Measurements from ENCODE around the gene VWA3B.
"Not testable (repeated sequence)": the region's sequence is repeated elsewhere in the genome, so short reads cannot be mapped to it uniquely, and the experiment has no call there.

VWA3B gene

DNA sequence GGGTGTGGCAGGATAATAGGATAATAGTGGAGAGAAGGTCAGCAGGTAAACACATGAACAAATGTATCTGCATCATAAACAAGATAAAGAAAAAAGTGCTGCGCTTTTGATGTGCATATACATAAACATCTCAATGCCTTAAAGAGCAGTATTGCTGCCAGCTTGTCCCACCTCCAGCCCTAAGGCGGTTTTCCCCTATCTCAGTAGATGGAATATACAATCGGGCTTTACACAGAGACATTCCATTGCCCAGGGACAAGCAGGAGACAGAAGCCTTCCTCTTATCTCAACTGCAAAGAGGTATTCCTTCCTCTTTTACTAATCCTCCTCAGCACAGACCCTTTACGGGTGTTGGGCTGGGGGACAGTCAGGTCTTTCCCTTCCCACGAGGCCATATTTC lies 43.1 kb downstream of the VWA3B start:
- in situ Hi-C loops (cut with MboI; ENCODE audit: low sequenced_read_pairs) = not testable (repeated sequence)

DNA sequence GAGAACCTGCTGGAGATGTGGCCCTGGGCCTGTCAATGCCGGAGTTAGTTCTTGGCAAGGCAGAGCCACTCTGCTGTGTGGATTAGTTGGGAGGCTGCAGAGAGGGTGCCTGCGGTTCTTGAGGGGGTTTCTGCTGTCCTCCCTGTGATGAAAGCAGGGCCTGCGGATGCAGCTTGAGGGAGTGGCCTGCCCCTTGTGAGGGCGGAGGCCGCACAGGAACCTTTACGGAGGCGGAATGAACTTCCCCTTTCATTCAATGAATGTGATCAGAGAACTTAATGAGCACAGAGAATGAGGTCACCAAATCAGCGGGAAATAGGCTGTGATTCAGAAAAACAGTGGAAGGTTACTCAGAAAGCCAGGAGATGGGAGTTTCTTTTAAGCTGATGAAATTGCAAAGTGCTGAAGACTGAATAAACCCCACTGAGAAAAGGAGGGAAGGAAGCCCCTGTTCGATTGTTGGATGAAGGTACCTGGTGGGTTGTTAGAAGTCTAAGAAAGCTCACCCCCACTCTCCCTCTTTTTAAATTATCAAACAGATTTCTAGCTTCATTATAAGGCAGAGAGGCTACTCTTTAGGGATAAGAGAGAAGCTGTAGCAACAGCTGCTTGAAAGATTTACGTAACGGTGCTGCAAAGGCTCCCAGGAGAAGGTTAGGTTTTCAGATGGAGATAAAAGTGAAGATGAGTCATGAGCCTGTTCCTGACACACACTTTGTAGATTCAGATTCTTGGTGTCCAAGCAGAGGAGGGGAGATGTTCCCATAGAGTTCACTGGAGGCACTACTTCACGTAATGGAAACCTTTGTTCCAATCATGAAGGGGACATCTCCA lies 47.4 kb downstream of the VWA3B start:
- in situ Hi-C loops (cut with MboI; ENCODE audit: low sequenced_read_pairs) = no loop called here

DNA sequence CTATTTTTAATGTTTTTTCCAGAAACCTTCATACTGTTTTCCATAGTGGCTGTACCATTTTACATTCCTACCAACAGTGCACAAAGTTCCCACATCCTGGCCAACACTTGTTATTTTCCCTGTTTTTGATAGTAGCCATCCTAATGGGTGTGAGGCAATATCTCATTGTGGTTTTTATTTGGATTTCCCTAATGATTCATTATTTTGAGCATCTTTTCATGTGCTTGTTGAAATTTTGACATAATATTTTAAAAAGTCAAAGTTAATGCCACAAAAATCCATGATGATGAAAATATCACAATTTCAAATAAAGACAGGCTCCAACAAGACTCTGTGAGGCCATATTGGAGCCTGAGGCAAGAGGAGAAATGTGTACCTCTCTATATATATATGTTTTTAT lies 50.2 kb downstream of the VWA3B start:
- in situ Hi-C loops (cut with MboI; ENCODE audit: low sequenced_read_pairs) = no loop called here

DNA sequence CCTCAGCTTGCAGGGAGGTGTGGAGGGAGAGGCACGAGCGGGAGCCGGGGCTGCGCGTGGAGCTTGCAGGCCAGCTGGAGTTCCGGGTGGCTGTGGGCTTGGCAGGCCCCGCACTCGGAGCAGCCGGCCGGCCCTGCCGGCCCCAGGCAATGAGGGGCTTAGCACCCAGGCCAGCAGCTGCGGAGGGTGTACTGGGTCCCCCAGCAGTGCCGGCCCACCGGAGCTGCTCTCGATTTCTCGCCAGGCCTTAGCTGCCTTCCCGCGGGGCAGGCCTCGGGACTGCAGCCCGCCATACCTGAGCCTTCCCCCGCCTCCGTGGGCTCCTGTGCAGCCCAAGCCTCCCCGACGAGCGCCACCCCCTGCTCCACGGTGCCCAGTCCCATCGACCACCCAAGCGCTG lies 52.0 kb downstream of the VWA3B start:
- in situ Hi-C loops (cut with MboI; ENCODE audit: low sequenced_read_pairs) = not testable (repeated sequence)

DNA sequence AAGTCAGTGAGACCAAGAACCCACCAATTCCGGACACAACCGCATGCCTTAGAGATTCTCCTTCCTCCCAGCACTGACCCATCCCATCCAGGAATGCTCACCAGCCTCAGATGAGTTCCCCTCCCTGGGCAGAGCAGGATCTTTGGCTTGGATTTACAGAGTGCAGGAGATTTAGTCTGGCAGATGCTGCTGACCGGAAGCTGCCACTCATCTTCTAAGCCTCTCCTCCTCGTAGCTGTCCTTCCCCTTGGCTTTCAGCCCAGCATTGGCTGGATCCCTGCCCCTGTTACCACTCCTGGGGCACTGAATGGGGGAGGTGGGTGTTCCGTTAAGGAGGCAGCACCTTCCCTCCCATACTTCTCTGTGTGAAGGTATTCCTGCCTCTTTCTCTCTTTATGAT lies 53.2 kb downstream of the VWA3B start:
- in situ Hi-C loops (cut with MboI; ENCODE audit: low sequenced_read_pairs) = no loop called here

DNA sequence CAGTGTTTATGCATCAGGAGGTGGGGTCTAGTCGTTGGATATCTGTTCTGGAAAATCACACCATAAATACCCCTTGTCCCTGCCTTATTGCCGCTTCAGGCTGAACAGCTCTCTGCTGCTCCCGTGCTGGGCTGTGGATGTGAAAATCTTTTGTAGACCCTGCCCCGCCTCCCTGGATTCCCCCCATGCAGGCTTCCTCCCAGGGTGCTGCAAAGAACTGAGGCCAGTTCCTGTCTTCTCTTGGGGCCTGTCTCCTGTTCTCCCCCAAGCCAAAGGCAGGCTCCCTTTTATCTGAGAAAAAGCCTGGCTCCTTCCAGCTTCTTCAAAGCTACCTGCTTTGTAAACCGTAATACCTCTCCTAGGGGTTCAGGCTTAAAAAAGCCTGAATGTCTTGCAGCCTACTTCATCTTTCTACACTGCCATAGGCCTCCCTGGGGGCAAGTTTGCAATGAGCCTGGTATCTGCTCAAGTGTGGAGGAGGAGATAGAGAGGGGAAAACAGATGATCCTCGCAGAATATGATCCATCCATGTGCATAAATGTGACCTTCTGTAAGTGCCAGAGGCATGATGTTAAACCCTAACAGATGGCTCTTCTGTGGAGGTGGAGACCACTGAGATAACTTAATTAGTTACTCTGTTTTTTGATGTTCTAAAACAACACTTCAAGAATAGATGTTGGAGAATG lies 55.3 kb downstream of the VWA3B start:
- in situ Hi-C loops (cut with MboI; ENCODE audit: low sequenced_read_pairs) = no loop called here

DNA sequence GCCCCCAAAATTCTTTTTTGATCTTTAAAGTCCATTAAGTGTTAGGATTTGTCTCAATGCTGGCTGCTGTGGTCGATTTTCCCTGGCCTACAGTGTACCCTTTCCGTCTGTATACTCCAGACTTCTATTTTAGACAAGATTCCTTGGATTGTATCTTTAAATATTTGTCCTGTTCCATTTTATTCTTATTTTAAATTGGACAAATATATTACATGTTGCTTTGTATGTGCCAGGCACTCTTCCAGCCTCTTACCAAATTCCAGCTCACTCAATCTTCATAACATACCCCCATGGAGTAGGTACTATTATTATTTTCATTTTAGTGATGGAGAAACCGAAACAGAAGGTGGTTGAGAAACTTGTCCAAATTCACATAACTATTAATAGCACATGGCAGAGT lies 58.1 kb downstream of the VWA3B start:
- in situ Hi-C loops (cut with MboI; ENCODE audit: low sequenced_read_pairs) = no loop called here

DNA sequence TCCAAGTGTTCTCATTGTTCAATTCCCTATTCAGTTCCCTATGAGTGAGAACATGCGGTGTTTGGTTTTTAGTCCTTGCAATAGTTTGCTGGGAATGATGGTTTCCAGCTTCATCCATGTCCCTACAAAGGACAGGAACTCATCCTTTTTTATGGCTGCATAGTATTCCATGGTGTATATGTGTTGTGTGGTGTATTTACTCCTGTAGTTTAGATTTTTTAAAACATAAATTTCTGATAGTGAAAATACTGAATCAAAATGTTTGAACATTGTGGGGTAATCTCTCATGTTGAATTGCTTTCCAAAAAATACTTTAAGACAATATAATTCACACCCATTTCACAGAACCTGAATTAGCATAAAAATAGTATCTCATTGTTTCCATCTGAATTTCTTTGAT lies 60.9 kb downstream of the VWA3B start:
- in situ Hi-C loops (cut with MboI; ENCODE audit: low sequenced_read_pairs) = not testable (repeated sequence)

DNA sequence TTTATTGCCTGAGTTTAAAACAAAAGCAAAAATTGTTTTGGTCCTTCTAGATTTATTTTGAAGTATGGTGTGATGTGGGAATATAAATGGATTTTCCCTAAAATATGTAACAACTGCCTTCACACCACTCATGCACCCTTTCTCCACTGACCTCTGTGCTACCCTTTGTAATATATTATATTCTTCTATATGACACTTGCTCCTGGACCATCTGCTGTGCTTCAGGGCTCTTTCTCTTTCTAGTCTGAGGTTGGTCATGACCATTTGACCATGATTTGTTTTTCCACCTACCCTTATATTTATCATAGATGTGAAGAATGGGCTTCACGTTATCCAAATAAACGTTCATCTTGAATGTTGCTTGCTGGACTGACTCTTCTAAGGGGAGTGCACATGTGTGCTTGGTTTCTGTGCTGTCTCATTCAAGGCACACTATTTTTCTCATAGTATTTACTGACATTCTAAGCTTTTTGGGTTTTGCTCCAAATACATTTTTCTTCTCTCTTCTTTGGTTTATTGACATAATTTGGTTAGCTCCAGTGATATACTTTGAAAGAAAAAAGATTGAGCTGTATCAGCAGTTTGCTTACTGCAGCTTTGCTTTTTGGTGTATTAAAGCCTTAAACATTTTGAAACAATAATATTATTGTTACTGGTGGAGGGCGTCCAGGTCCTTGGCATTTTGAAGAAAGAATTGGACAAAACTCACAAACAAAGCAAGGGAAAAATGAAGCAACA lies 61.8 kb downstream of the VWA3B start:
- in situ Hi-C loops (cut with MboI; ENCODE audit: low sequenced_read_pairs) = no loop called here

DNA sequence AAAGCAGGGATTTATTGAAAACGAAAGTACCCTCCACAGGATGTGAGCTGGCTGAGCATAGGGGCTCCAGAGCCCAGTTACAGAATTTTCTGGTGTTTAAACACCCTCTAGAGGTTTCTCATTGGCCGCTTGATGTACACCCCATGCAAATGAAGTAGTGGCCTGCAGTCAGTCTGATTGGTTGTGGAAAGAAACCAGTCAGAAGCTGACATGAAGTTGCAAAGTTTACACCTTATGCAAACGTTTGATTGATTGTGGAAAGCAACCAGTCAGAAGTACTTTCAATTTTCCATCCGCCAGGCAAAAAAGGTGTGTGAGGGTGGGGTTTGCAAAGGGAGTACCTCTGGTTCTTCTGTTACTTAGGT lies 62.3 kb downstream of the VWA3B start:
- in situ Hi-C loops (cut with MboI; ENCODE audit: low sequenced_read_pairs) = no loop called here

DNA sequence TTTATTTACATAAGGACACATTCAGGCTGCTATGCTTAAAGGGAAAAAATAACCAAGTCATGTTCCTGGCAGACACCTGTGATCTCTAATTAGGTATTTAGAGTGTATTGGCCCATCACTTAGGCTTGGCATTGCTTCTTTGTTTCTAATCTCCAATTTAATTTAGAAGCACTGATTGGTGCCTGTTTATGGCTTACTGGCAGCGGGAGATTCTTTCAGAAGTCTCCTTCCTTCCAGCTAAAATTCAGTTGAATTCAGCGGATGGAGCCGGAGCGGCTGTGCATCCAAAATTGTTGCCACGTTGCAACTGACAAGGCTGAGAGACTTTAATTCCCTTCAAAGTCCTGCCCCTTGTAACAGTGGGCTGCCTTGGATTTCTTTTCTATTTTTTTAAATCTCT lies 66.5 kb downstream of the VWA3B start:
- in situ Hi-C loops (cut with MboI; ENCODE audit: low sequenced_read_pairs) = no loop called here

DNA sequence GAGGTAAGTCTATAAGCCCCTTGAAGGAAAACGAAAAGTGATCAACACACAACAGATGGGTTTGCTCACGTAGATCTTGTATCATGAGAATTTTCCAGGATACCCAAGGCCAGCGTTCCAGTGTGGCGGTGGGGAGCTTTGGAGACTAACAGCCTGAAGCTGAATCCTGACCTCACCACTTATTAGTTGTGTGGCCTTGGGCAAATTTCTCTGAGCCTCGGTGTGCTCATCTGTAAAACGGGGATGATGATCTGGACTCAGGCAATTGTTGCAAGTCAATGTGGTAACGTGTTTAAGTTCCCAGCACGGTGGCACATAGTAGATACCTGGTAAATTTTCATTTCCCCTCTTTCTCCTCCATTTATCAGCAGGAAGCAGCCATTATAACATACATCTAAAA lies 68.3 kb downstream of the VWA3B start:
- in situ Hi-C loops (cut with MboI; ENCODE audit: low sequenced_read_pairs) = no loop called here

DNA sequence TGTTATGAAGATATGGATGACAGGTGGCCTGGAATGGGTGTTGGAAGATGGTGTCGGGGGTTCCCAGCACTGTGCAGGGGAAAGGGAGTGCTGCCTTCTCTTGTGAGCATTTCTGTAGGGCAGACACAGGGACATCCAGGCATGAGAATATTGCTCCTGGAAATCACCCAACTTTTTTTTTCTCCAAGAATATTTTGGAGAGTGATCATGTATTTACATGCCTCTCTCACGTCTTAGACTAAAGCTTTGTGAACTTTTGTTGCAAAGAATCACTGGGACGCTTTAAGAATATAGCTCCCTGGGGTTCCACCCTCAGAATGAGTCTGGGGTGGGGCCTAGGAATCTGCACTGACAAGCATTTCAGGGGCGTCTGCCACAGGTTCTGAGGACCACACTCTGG lies 68.7 kb downstream of the VWA3B start:
- in situ Hi-C loops (cut with MboI; ENCODE audit: low sequenced_read_pairs) = no loop called here

DNA sequence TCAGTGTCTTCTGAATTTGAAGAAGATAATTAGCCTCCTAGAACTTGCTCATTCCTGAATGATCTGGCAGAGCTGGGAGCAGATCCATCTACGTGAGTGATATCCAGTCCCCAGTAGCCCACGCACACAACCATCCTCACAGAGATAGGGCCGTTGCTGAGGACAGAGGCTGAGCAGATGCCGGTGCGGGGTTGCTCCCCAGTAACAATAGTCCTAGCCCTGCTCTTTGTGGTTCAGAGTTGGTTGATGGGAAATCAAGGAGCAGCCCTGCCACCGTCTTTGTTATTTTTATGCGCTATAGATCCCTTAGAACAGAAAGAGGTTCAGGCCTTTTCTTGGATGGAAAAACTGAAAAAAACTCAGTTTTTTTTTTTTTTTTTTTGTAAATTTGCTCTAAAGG lies 69.3 kb downstream of the VWA3B start:
- in situ Hi-C loops (cut with MboI; ENCODE audit: low sequenced_read_pairs) = no loop called here

DNA sequence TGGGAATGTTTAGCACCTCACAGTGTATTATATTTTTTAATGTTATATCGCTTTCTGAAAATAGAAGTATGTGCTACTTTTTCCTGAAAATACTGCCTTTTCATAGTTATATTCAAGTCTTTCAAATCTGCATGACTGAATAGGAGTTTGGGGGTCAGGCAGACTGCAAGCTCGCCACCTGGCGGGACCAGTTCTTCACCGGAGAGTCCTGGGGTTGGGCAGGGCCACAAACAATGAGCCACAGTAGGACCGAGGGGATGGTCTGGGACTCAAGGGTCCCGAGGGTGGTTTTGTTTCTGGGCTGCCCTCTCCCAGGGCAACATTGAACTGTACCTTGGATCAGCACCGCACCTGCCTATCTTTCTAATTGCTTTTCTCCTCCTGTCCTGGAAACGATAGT lies 70.6 kb downstream of the VWA3B start:
- in situ Hi-C loops (cut with MboI; ENCODE audit: low sequenced_read_pairs) = no loop called here

DNA sequence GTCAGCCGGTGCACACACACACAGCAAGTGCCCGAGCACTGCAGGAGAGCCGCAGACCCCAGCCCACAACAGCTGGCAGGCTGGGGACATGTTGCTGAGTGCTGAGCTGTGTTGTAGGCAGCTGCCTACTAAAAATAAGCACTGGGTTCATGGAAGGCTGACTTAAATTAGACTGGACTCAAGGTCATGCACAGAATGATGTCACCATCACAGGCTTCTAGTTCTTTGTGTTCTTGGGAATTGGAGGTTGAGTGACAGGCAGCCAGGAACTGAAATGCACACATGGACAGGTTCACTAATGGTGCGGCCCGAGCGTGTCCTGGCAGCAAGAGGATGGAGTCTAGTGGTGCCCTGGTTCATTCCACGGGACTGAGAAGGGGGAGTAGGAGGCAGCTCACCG lies 71.3 kb downstream of the VWA3B start:
- in situ Hi-C loops (cut with MboI; ENCODE audit: low sequenced_read_pairs) = no loop called here

DNA sequence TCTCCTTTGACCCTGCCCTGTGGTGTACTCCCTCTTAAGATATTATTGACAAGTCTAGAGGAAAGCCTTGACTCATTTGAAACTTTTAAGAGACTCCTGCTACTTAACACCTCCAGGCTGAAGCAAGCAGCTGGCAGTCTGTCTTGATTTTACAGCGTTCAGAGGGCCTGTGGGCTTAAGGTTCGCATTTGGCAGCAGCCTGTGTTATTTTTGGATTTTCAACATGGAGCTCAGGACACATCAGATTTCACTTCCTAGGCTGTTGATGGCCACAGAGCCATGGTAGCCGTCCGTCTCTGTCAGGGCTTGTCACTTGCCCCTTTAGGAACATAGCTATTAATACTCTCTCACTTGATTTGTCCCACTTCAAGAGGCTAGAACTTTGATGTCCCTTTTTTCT lies 73.6 kb downstream of the VWA3B start:
- in situ Hi-C loops (cut with MboI; ENCODE audit: low sequenced_read_pairs) = no loop called here

DNA sequence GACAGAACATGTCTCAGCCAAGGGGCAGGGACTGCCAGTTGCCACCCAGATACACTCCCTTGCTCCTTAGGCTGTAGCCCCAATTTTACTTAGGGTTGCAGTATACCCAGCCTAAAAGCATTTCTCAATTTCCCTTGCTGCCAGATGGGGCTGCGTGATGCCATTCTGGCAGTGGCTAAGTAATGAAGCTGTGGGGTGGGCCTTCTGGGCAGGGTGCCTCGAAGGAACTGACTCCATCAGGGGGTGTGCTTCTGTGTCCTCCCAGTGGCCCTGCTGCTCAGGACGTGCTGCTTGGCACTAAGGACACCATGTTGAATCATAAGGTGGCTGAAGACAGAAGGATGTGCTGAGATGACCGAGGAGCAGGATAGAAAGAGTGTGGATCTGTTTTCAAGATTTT lies 74.2 kb downstream of the VWA3B start:
- in situ Hi-C loops (cut with MboI; ENCODE audit: low sequenced_read_pairs) = no loop called here

DNA sequence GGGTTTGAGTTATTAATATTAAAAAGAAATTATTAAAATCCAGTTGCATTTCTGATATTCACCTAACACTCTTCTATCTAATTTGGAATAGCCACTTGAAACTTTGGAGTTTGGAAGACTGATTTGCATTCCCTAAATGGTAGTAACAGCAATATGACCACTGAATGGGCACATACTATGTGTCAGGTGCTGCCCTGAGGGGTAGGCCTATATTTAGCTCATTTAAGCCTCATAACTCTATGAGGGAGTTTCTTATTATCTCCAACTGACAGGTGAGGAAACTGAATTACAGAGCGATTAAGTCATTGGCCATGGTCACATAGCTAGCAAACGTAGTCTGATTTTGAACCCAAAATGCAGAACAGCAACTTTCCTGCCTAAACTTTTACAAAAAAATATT lies 77.3 kb downstream of the VWA3B start:
- in situ Hi-C loops (cut with MboI; ENCODE audit: low sequenced_read_pairs) = no loop called here

DNA sequence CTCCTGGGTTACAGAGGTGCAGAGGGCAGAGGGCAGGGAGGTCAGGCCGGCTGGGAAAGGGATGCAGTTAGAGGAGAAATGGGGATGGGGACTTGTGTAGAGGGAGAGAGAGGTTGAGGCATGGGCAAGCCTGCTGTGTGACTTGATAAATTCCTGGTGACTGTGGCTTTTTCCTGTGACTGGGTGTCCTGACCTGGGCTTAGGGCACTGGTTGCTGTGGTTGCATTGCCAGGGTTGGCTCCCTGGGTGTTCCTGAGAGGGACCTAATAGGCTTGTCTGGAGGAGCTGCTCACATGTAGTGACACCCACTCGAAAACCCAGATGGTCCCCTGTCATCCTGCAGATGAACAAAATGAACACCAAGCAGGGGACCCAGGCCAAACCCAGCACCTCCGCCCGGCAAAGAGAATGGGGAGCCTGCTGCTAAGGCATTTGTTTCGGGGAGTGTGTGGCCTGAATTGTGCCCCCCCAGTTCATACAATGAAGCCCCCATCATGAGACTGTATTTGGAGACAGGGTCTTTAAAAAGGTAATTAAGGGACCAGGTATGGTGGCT lies 78.6 kb downstream of the VWA3B start:
- in situ Hi-C loops (cut with MboI; ENCODE audit: low sequenced_read_pairs) = no loop called here

DNA sequence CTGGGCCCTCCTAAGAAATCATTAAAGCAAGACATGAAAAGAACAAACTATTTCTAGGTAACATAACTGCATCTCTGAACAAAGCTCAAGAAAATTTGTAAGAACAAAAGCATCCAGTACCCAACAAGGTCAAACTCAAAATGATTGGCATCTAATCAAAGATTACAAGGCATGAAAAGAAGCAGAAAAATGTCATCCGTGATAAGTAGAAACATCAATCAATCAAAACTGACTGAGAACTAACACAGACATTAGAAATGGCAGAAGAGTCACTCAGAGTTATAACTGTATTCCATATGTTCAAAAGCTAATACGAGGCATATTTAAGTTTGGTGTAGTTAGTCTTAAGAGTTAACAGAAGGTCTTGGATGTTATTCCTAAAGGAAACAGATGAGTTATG lies 80.9 kb downstream of the VWA3B start:
- in situ Hi-C loops (cut with MboI; ENCODE audit: low sequenced_read_pairs) = no loop called here

DNA sequence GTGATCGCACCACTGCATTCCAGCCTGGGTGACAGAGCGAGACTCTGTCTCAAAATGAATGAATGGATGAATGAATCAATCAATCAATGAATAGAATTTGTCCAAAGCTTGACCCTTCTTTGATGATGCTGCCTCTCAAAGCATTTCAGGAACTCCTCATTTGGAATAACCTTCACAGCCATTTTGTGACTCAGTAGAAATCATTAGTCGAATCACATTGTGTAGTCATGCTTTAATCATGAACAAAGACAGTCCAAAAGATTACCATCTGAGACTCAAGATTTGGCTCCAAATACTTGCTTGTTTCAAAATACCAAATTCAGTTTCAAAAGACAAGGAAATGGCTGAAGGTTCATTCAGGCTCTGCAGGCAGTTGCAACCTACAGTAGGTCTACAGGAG lies 83.1 kb downstream of the VWA3B start:
- in situ Hi-C loops (cut with MboI; ENCODE audit: low sequenced_read_pairs) = no loop called here

All from HL-60/S4 (cell line).